ENCODE results near the gene SLC2A14.
"Not testable (repeated sequence)": the region's sequence is repeated elsewhere in the genome, so short reads cannot be mapped to it uniquely, and the experiment has no call there.

- not testable (repeated sequence) for TF ChIP-seq CTCF (IDR thresholded peaks at IDR 0.05; ENCODE audit: insufficient read depth, low read depth, low read length); EZH2 (IDR thresholded peaks at IDR 0.05; ENCODE audit: insufficient read depth, low read length)
These were observed 25.3 kb downstream of the SLC2A14 start for GRCh38 chr12:7847226-7848097.
